ENCODE results near the gene UBE4B.
"Not testable (repeated sequence)": the region's sequence is repeated elsewhere in the genome, so short reads cannot be mapped to it uniquely, and the experiment has no call there.

The UBE4B gene

DNA sequence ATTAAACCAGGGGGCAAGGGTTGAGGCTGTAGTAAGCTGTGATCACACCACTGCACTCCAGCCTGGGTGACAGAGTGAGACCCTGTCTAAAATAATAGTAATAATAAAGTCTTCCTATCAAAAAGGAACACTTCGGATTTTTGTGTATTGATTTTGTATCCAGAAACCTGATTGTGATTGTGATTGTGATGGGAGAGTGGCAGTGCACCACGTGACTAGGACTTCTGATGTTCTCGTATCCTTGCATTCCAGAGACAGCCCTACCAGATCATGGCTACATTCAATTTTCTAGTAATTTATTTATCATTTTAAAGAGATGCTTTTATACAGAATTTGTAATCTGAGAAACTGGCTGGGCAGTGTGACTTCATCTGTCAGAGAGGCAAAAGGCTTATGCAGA is 175.1 kb downstream of the UBE4B start:
- in situ Hi-C loops (cut with HindIII; ENCODE audit: low sequenced_read_pairs) = no loop called here

- in situ Hi-C loops (cut with HindIII; ENCODE audit: low sequenced_read_pairs) = no loop called here
Measured at GRCh38 chr1:10208537-10208936, 175.8 kb downstream of the UBE4B start.

- in situ Hi-C loops (cut with HindIII; ENCODE audit: low sequenced_read_pairs) = no loop called here
Measured at GRCh38 chr1:10209590-10209904, 176.8 kb downstream of the UBE4B start.

- in situ Hi-C loops (cut with HindIII; ENCODE audit: low sequenced_read_pairs) = no loop called here
Measured at GRCh38 chr1:10209905-10210810, 177.4 kb downstream of the UBE4B start, which contains the start of gene KIF1B. Gene KIF1B, plus strand, starts transcription at chr1:10210570. Its CDS starts 21,759 bp downstream, at chr1:10232329.

DNA sequence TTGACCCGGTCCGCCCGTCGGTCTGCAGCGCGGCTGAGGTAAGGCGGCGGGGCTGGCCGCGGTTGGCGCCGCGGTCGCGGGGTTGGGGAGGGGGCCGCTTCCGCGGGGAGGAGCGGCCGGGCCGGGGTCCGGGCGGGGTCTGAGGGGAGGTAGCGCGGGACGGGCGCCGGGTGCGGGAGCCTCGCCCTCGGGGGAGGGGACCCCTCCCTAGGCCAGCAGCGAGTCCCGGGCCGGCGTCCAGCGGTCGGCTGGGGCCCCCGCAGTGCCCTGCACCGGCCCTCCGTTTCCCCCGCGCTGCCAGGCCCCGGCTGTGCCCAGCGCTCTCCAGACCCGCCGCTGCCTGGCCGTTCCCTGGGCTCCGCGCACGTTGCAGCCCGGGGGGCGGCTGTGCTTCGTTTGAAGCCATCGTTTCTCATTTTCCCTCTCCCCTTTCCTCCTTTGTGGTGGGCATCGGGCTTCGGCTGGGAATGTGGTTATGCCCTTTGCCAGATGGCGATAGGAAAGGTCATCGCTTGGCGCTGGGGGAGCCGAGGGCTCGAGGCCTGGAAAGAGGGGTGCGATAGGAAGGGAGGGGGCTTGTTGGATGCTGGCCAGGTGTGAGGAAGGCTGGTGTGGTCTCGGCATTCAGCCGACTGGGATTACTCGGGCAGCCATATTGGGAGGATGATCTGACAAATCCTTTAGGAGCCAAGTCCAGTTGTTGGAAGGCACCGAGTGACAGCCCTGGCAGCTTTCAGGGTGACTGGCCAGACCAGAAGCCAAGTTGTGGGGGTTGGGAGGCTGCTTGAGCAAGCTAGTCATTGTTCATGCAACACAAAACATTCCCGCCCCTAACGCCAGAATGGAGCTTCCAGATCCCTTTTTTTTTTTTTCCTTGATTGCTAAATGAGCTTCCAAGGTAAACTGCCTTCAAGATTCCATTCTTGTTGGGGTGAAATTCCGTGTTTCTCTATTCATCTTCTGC is 178.4 kb downstream of the UBE4B start:
- in situ Hi-C loops (cut with HindIII; ENCODE audit: low sequenced_read_pairs) = no loop called here

DNA sequence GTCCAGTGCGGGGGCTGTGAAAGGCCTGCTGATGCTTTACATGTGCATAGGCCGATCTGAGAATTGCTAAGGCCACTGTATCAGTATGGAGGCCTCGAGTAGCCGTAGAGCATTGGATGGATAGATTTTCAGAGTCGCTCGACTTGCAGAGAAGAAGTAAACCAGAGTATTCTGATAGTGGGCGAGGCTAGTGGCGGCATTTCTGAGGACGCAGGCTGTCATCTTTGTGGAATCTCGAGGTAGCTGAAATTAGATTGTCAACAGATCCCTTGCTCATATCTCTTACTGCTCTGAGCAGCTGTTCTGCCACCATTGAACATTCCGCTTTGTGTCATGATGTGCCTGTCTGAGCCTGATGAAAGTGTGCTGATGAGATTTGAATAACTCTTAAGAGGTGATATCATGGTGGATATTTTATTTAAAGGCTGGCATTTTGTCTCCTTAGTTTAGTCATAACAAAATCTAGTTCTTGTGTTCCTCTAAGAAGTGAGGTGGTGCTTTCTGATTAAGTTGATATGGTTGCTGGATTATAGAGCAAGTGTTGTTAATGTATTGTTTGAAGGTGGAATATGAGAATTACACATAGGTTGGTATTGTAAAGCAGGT is 179.2 kb downstream of the UBE4B start:
- in situ Hi-C loops (cut with HindIII; ENCODE audit: low sequenced_read_pairs) = no loop called here

DNA sequence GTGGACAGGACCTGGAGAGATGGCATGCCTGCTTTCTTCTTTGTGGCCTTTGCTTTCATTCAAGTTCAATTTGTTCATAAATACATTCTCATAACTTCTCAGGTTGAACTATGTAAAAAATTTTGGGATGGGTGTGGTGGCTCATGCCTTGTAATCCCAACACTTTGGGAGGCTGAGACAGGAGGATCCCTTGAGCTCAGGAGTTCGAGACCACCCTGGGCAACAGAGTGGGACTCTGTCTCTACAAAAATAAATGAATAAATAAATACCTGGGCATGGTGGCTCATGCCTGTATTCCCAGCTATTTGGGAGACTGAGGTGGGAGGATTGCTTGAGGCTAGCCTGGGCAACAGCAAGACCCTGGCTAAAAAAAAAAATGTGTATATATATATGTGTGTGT is 179.7 kb downstream of the UBE4B start:
- in situ Hi-C loops (cut with HindIII; ENCODE audit: low sequenced_read_pairs) = no loop called here

DNA sequence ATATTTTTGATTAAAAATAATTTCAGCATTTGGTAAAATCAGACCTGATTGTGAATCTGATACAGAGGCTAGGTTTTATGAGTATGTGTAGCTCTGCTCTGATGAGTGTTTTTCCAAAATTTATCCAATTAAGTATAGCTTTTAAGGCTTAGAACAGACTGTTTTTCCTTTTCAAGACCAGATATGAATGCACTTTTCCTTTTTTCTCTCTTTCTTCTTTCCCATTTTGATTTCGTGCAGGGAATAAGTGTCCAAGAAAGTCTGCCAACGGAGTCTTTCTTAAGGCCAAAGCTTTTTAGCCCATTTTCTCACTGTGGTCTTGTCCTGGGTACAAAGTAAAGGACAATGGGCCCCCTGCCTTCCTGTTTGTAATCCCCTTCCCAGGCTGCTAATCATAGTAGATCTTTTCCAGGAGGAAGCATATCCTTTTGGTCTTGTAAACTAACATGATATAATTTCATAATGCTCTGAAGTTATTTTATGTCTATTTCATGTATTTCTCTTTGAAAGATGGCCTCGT is 180.5 kb downstream of the UBE4B start:
- in situ Hi-C loops (cut with HindIII; ENCODE audit: low sequenced_read_pairs) = no loop called here

DNA sequence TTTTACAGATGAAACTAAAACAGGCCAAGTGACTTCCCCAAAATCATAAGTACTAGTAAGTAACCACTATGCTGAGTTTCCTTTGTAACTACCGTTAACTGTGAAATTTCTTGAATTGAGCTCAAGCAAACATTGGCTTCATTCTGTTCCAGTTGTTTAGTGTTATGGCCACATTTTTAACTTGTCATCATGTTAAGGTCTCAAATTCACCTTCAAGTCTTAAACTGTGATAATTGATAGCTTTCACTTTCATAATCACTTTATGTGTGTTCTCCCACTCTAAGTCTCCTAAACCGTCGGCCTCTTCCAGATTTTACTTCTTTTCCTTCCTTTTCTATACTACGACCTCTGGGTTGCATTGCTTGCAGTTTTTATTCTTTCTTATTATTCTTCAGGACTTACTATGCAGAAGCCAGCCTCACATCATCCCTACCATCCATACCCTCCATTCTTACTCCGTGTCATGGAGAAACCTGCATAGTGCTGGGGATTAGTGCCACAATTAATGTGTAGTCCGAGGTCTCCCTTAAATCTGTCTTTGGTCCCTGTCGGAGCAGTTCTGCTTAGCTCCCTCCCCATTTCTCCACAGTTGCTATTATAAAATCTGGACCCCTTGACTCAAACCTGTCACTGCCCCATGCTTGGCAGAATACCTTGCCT is 183.5 kb downstream of the UBE4B start:
- in situ Hi-C loops (cut with HindIII; ENCODE audit: low sequenced_read_pairs) = no loop called here

- in situ Hi-C loops (cut with HindIII; ENCODE audit: low sequenced_read_pairs) = no loop called here
Measured at GRCh38 chr1:10217748-10218441, 185.1 kb downstream of the UBE4B start.

- in situ Hi-C loops (cut with HindIII; ENCODE audit: low sequenced_read_pairs) = no loop called here
Measured at GRCh38 chr1:10220200-10220599, 187.4 kb downstream of the UBE4B start.

DNA sequence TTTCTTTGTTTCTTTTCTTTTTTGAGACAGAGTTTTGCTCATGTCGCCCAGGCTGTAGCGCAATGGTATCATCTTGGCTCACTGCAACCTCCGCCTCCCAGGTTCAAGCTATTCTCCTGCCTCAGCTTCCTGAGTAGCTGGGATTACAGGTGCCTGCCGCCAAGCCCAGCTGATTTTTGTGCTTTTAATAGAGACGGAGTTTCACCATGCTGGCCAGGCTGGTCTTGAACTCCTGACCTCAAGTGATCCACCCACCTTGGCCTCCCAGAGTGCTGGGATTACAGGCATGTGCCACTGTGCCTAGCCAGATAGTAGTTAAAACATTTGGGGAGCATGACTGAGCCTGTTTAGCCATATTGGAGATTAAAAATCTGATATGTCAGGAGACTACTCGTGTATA is 187.9 kb downstream of the UBE4B start:
- in situ Hi-C loops (cut with HindIII; ENCODE audit: low sequenced_read_pairs) = not testable (repeated sequence)

- in situ Hi-C loops (cut with HindIII; ENCODE audit: low sequenced_read_pairs) = no loop called here
Measured at GRCh38 chr1:10225573-10225972, 192.8 kb downstream of the UBE4B start.

GRCh38 chr1:10228528-10228927 is 195.8 kb downstream of the UBE4B start:
- in situ Hi-C loops (cut with HindIII; ENCODE audit: low sequenced_read_pairs) = no loop called here

GRCh38 chr1:10229903-10230302 is 197.1 kb downstream of the UBE4B start:
- in situ Hi-C loops (cut with HindIII; ENCODE audit: low sequenced_read_pairs) = no loop called here
